B cell (primary cell): ENCODE measurements around the gene PTPRS. TPM values are rescaled to one million over a fixed set of nuclear protein-coding genes. Genes with fewer than 3 reads are reported as not detected.
A peak's percentile ranks its signal among the peaks of the same experiment; 100 is the strongest.

ENCODE experiments used
- ATAC-seq: fragments of 200-7000 bp; cut with Tn5 transposase; one replicate; pipeline ENCODE4 v1.10.0; 2021; ENCODE audit warnings: low read depth, mild to moderate bottlenecking, moderate number of reproducible peaks, moderate library complexity
- CTCF ChIA-PET: fragments of 350-600 bp; sonication (Branson Sonifier 250); formaldehyde crosslinking; loops from one replicate; lab custom pipeline; 2021; ENCODE audit warnings: antibody characterized with exemption, inconsistent platforms; lab: Charles Lee
- POLR2A ChIA-PET: fragments of 350-600 bp; sonication (Branson Sonifier 250); formaldehyde crosslinking; loops from one replicate; lab custom pipeline; 2021; ENCODE audit warnings: antibody characterized with exemption; lab: Charles Lee
- DNase-seq: peaks from one replicate; pipeline ENCODE4 v3.0.0; 2013
- H2AFZ ChIP-seq: 2 replicates; pipeline ENCODE4 v1.6.1; 2012; ENCODE audit warnings: mild to moderate bottlenecking, low read depth, low read length; ENCODE audit not compliant: insufficient read depth, poor library complexity, severe bottlenecking
- H3K27ac ChIP-seq, 2 donors: 1 replicate in 1 of 2; 2 replicates in 1 of 2; pipeline ENCODE4 v1.5.1; 2012 to 2013; ENCODE audit warnings: low read length in 2 of 2, mild to moderate bottlenecking in 2 of 2, moderate library complexity in 1 of 2
- H3K27me3 ChIP-seq, 4 experiments: fragments of 200-600 bp in 1 of 4; sonication (generic) in 1 of 4; replicated peaks in 1 of 4; 1 replicate in 2 of 4; 2 replicates in 2 of 4; pipeline versions ENCODE4 v1.6.1 to v1.7.0; 2013 to 2016; ENCODE audit warnings: low read length in 3 of 4, mild to moderate bottlenecking in 2 of 4, mixed read lengths in 1 of 4, moderate library complexity in 1 of 4; ENCODE audit not compliant: insufficient read depth in 4 of 4, control insufficient read depth in 3 of 4; ENCODE audit errors: control extremely low read depth in 1 of 4
- H3K36me3 ChIP-seq, 2 experiments: replicated peaks in 1 of 2; 1 replicate in 1 of 2; 2 replicates in 1 of 2; pipeline versions ENCODE4 v1.6.1 to v1.7.1; 2013; ENCODE audit warnings: low read length in 1 of 2; ENCODE audit not compliant: insufficient read depth in 2 of 2, control insufficient read depth in 1 of 2; ENCODE audit errors: control extremely low read depth in 1 of 2, extremely low read depth in 1 of 2
- H3K4me1 ChIP-seq, 2 donors: fragments of 200-600 bp in 1 of 2; sonication (generic) in 1 of 2; 1 replicate in 1 of 2; 2 replicates in 1 of 2; pipeline versions ENCODE4 v1.5.1 to v1.6.1; 2013 to 2017; ENCODE audit warnings: low read length in 2 of 2; ENCODE audit not compliant: control insufficient read depth in 2 of 2, insufficient read depth in 2 of 2
- H3K4me2 ChIP-seq: replicated peaks from 2 replicates; pipeline ENCODE3; 2012; ENCODE audit warnings: mild to moderate bottlenecking, low read depth, low read length; ENCODE audit not compliant: poor library complexity, severe bottlenecking
- H3K4me3 ChIP-seq, 5 experiments: fragments of 200-600 bp in 1 of 5; sonication (generic) in 1 of 5; 1 replicate in 3 of 5; 2 replicates in 2 of 5; pipeline versions ENCODE4 v1.5.1 to v1.7.0; 2011 to 2016; ENCODE audit warnings: low read length in 4 of 5, mild to moderate bottlenecking in 4 of 5, low read depth in 2 of 5, control low read depth in 1 of 5, moderate library complexity in 1 of 5; ENCODE audit not compliant: insufficient read depth in 1 of 5; ENCODE audit errors: control extremely low read depth in 1 of 5, extremely low read depth in 1 of 5
- H3K79me2 ChIP-seq: fragments of 200-600 bp; sonication (generic); one replicate; pipeline ENCODE4 v1.6.0; 2016; ENCODE audit warnings: low read length; ENCODE audit not compliant: control insufficient read depth, insufficient read depth
- H3K9ac ChIP-seq: fragments of 200-600 bp; sonication (generic); 2 replicates; pipeline ENCODE4 v1.6.1; 2017; ENCODE audit warnings: mild to moderate bottlenecking, low read length, moderate library complexity
- H3K9me3 ChIP-seq, 3 donors: one replicate each; pipeline versions ENCODE4 v1.6.1 to v1.7.1; 2013; ENCODE audit warnings: low read length in 2 of 3; ENCODE audit not compliant: control insufficient read depth in 2 of 3, insufficient read depth in 1 of 3; ENCODE audit errors: control extremely low read depth in 1 of 3
- H4K20me1 ChIP-seq: 2 replicates; pipeline ENCODE4 v1.6.0; 2012; ENCODE audit warnings: mild to moderate bottlenecking, low read length; ENCODE audit not compliant: insufficient read depth, control insufficient read depth, poor library complexity, severe bottlenecking
- H3K27ac Mint-ChIP-seq: one replicate; pipeline ENCODE4 v1.8.0; 2021; ENCODE audit warnings: mixed read lengths
- H3K27me3 Mint-ChIP-seq: one replicate; pipeline ENCODE4 v1.8.0; 2021; ENCODE audit warnings: mixed read lengths
- H3K4me1 Mint-ChIP-seq: one replicate; pipeline ENCODE4 v1.8.0; 2021; ENCODE audit warnings: mixed read lengths
- H3K4me3 Mint-ChIP-seq: one replicate; pipeline ENCODE4 v1.8.0; 2021; ENCODE audit warnings: mixed read lengths
- H3K9me3 Mint-ChIP-seq: one replicate; pipeline ENCODE4 v1.8.0; 2022; ENCODE audit warnings: mixed read lengths; ENCODE audit not compliant: insufficient read depth
- EZH2 ChIP-seq: IDR thresholded peaks from 2 replicates; pipeline ENCODE4 v1.6.1; 2012; ENCODE audit warnings: borderline replicate concordance, low read depth, mild to moderate bottlenecking, moderate library complexity, low read length; ENCODE audit not compliant: insufficient read depth, poor library complexity, severe bottlenecking
- WGBS: methylation state at CpG from one replicate; pipeline ENCODE4 v1.1.5; 2013; ENCODE audit warnings: missing lambda C conversion rate; ENCODE audit not compliant: insufficient coverage; 5-methylcytosine and 5-hydroxymethylcytosine counted together
- intact Hi-C: fragments of 100-400 bp; cut with micrococcal nuclease; formaldehyde crosslinking; loops from one replicate; pipeline ENCODE4 v1.10.0; 2022
- polyA plus RNA-seq: library from polyadenylated mRNA; depleted of rRNA; stranded (reverse); fragments of >200 nt; gene quantifications from 2 replicates; pipeline ENCODE4 v1.2.3, GENCODE V29; 2012
- total RNA-seq, 2 donors: library from RNA; stranded (reverse); fragments of 120-200 nt in 1 of 2; gene quantifications; 1 replicate in 1 of 2; 2 replicates in 1 of 2; pipeline versions ENCODE4 v1.2.3 to v1.2.4, GENCODE V29; 2013 to 2022
- TF ChIP-seq, protein P1 (sequence below): fragments of 200-600 bp; IDR thresholded peaks from one replicate; pipeline ENCODE4 v1.8.0; 2022; ENCODE audit warnings: antibody characterized with exemption, mild to moderate bottlenecking

PTPRS gene
- total and polyA plus RNA-seq, 2 donors (not counting 1 experiment from before 2014, with no cell fraction given) = 6.5 to 10.0 TPM

GRCh38 chr19:5326986-5327623, 13.5 kb downstream of the PTPRS start:
- TF ChIP-seq EZH2 = no peak
- TF ChIP-seq, protein P1, sequence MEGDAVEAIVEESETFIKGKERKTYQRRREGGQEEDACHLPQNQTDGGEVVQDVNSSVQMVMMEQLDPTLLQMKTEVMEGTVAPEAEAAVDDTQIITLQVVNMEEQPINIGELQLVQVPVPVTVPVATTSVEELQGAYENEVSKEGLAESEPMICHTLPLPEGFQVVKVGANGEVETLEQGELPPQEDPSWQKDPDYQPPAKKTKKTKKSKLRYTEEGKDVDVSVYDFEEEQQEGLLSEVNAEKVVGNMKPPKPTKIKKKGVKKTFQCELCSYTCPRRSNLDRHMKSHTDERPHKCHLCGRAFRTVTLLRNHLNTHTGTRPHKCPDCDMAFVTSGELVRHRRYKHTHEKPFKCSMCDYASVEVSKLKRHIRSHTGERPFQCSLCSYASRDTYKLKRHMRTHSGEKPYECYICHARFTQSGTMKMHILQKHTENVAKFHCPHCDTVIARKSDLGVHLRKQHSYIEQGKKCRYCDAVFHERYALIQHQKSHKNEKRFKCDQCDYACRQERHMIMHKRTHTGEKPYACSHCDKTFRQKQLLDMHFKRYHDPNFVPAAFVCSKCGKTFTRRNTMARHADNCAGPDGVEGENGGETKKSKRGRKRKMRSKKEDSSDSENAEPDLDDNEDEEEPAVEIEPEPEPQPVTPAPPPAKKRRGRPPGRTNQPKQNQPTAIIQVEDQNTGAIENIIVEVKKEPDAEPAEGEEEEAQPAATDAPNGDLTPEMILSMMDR = no peak
- ATAC-seq (no peak), DNase-seq (no peak)
- Histone ChIP-seq H3K4me2 (no peak overlapping the region), H3K36me3 (no peaks in the 10 kb centered on the region), H3K9me3 (peaks cover 0 to 23% (median 5%) of the 10 kb centered on the region in 3 donors), H4K20me1 (no peaks in the 10 kb centered on the region), H3K4me1 (peaks cover 3 to 16% of the 10 kb centered on the region in 2 donors), H3K27me3 (peaks cover 0 to 10% (median 0%) of the 10 kb centered on the region in 4 experiments), H3K27ac (no peak overlapping the region), H3K9ac (no peak overlapping the region), H3K79me2 (no peaks in the 10 kb centered on the region), H3K4me3 (no peak overlapping the region), H2AFZ (no peak overlapping the region)
- WGBS = 82% methylated on average over 17 of the region's 18 CpGs
- Mint-ChIP-seq H3K4me1 (peaks cover 6% of the 10 kb centered on the region), H3K27me3 (no peaks in the 10 kb centered on the region), H3K27ac (peak overlapping the region; percentile 15), H3K4me3 (no peak overlapping the region), H3K9me3 (no peaks in the 10 kb centered on the region)
- ChIA-PET CTCF (no interaction called here), POLR2A (no interaction called here)
- intact Hi-C loops = no loop called here

DNA sequence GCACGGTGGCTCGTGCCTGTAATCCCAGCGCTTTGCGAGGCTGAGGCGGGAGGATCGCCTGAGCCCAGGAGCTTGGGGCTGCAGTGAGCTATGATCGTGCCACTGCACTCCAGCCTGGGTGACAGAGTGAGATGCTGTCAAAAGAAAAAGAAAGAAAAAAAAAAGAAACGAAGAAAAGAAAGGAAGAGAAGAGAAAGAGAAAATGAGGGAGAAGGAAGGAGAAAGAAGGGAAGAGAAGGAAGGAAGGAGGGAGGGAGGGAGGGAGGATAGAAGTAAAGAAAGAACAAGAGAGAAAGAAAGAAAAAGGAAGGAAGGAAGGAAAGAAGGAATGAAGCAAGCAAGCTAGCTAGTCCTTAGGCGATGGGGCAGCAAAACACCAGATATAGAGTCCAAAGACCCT, 14.1 kb downstream of the PTPRS start:
- H3K4me1 ChIP-seq = peaks cover 9 to 22% of the 10 kb centered on the region in 2 donors
- H3K4me1 Mint-ChIP-seq = peaks cover 12% of the 10 kb centered on the region
- no peak for DNase-seq
- no peak for ATAC-seq
- no peak overlapping the region for H3K27ac Mint-ChIP-seq
- no peaks in the 10 kb centered on the region for H3K36me3 ChIP-seq
- H3K4me3 ChIP-seq = no peak overlapping the region
- peaks cover 0 to 13% (median 1%) of the 10 kb centered on the region in 4 experiments for H3K27me3 ChIP-seq
- ChIA-PET POLR2A (no interaction called here), CTCF (no interaction called here)
- no peaks in the 10 kb centered on the region for H4K20me1 ChIP-seq
- no peaks in the 10 kb centered on the region for H3K27me3 Mint-ChIP-seq
- no peak overlapping the region for H3K27ac ChIP-seq
- intact Hi-C loops = no loop called here
- H3K9me3 Mint-ChIP-seq = no peaks in the 10 kb centered on the region
- H3K4me2 ChIP-seq = no peak overlapping the region
- TF ChIP-seq, protein P1 = no peak
- TF ChIP-seq EZH2 = no peak
- 75% methylated on average over 8 of the region's 9 CpGs for WGBS
- H3K9me3 ChIP-seq = peaks cover 0 to 23% (median 5%) of the 10 kb centered on the region in 3 donors
- no peak overlapping the region for H3K9ac ChIP-seq
- no peak overlapping the region for H2AFZ ChIP-seq
- H3K79me2 ChIP-seq = no peaks in the 10 kb centered on the region
- H3K4me3 Mint-ChIP-seq = no peak overlapping the region
